OCI-LY3 (cell line): ENCODE results near the gene GPHN.

Source experiments
- H2AFZ ChIP-seq: fragments of 200-600, 300-600 bp; shearing (Covaris generic); 2 replicates; pipeline ENCODE4 v1.6.0; 2014; ENCODE audit warnings: antibody characterized with exemption, low read depth, low read length
- H3K27ac ChIP-seq: fragments of 200-600, 300-600 bp; sonication (generic); 2 replicates; pipeline ENCODE4 v1.5.1; 2014; ENCODE audit warnings: mild to moderate bottlenecking, low read length, moderate library complexity, mixed read lengths
- H3K27me3 ChIP-seq: fragments of 200-600, 300-600 bp; sonication (generic); 2 replicates; pipeline ENCODE4 v1.6.1; 2014; ENCODE audit warnings: low read depth, low read length, mixed read lengths
- H3K36me3 ChIP-seq: fragments of 200-600, 300-600 bp; sonication (generic); replicated peaks from 2 replicates; pipeline ENCODE3; 2014; ENCODE audit warnings: low read depth, low read length, mixed read lengths
- H3K4me1 ChIP-seq: fragments of 300-600, 200-600 bp; sonication (generic); 2 replicates; pipeline ENCODE4 v1.6.1; 2014; ENCODE audit warnings: low read length, mixed read lengths
- H3K4me2 ChIP-seq: fragments of 200-600, 300-600 bp; sonication (generic); 2 replicates; pipeline ENCODE4 v1.6.1; 2014; ENCODE audit warnings: low read length, mixed read lengths
- H3K4me3 ChIP-seq: fragments of 300-600, 200-600 bp; sonication (generic); 2 replicates; pipeline ENCODE4 v1.5.1; 2014; ENCODE audit warnings: antibody characterized with exemption, mild to moderate bottlenecking, low read length, moderate library complexity
- H3K79me2 ChIP-seq: fragments of 300-600, 200-600 bp; shearing (Covaris generic); 2 replicates; pipeline ENCODE4 v1.6.1; 2014; ENCODE audit warnings: mild to moderate bottlenecking, low read length, mixed read lengths
- H3K9ac ChIP-seq: fragments of 300-600, 200-600 bp; shearing (Covaris generic); 2 replicates; pipeline ENCODE4 v1.6.0; 2014; ENCODE audit warnings: mild to moderate bottlenecking, low read length, moderate library complexity
- H3K9me3 ChIP-seq: fragments of 200-600, 300-600 bp; shearing (Covaris generic); 2 replicates; pipeline ENCODE4 v1.6.1; 2014; ENCODE audit warnings: low read length, mixed read lengths; ENCODE audit not compliant: insufficient read depth
- H4K20me1 ChIP-seq: fragments of 200-600, 300-600 bp; sonication (generic); 2 replicates; pipeline ENCODE4 v1.6.1; 2016; ENCODE audit warnings: low read length, mixed read lengths; ENCODE audit not compliant: insufficient read depth
- CTCF ChIP-seq: fragments of 200-600, 300-600 bp; sonication (generic); IDR thresholded peaks from 2 replicates; pipeline ENCODE4 v1.5.1; 2014; ENCODE audit warnings: antibody characterized with exemption, low read length, low read depth
- EZH2phosphoT487 ChIP-seq: fragments of 200-600 bp; shearing (Covaris generic); IDR thresholded peaks from 2 replicates; pipeline ENCODE4 v1.6.1; 2018; ENCODE audit warnings: antibody characterized with exemption, mixed run types, low read depth

The GPHN gene

GRCh38 chr14:67188326-67188725 lies 680.4 kb downstream of the GPHN start:
- no peaks in the 10 kb centered on the region for H3K79me2 ChIP-seq
- H4K20me1 ChIP-seq: no peaks in the 10 kb centered on the region
- no peaks in the 10 kb centered on the region for H3K36me3 ChIP-seq
- H3K4me3 ChIP-seq: no peak overlapping the region
- H3K27ac ChIP-seq: no peak overlapping the region
- no peaks in the 10 kb centered on the region for H3K9me3 ChIP-seq
- no peaks in the 10 kb centered on the region for H3K27me3 ChIP-seq
- H3K4me1 ChIP-seq: peaks cover 17% of the 10 kb centered on the region
- TF ChIP-seq CTCF (no peak), EZH2phosphoT487 (no peak)
- no peak overlapping the region for H3K4me2 ChIP-seq
- H2AFZ ChIP-seq: no peak overlapping the region
- no peak overlapping the region for H3K9ac ChIP-seq

- Histone ChIP-seq H4K20me1 (no peaks in the 10 kb centered on the region), H3K9me3 (no peaks in the 10 kb centered on the region), H3K36me3 (no peaks in the 10 kb centered on the region), H3K4me1 (peaks cover 7% of the 10 kb centered on the region), H3K9ac (no peak overlapping the region), H3K27me3 (no peaks in the 10 kb centered on the region), H3K4me3 (no peak overlapping the region), H3K27ac (no peak overlapping the region), H3K4me2 (no peak overlapping the region), H3K79me2 (no peaks in the 10 kb centered on the region), H2AFZ (no peak overlapping the region)
- TF ChIP-seq EZH2phosphoT487 (no peak), CTCF (no peak)
Observed at GRCh38 chr14:67191768-67192290, 683.9 kb downstream of the GPHN start.

GRCh38 chr14:67192366-67192765 lies 684.4 kb downstream of the GPHN start:
- Histone ChIP-seq H4K20me1 (no peaks in the 10 kb centered on the region), H3K4me2 (no peak overlapping the region), H3K9me3 (no peaks in the 10 kb centered on the region), H3K4me3 (no peak overlapping the region), H3K79me2 (no peaks in the 10 kb centered on the region), H3K4me1 (peaks cover 6% of the 10 kb centered on the region), H3K27me3 (no peaks in the 10 kb centered on the region), H2AFZ (no peak overlapping the region), H3K9ac (no peak overlapping the region), H3K27ac (no peak overlapping the region), H3K36me3 (no peaks in the 10 kb centered on the region)
- no peak for TF ChIP-seq EZH2phosphoT487
- no peak for TF ChIP-seq CTCF

- Histone ChIP-seq H3K4me1 (no peaks in the 10 kb centered on the region), H3K4me3 (no peak overlapping the region), H3K27me3 (no peaks in the 10 kb centered on the region), H2AFZ (no peak overlapping the region), H3K36me3 (no peaks in the 10 kb centered on the region), H3K27ac (no peak overlapping the region), H3K9ac (no peak overlapping the region), H4K20me1 (no peaks in the 10 kb centered on the region), H3K9me3 (no peaks in the 10 kb centered on the region), H3K79me2 (no peaks in the 10 kb centered on the region), H3K4me2 (no peak overlapping the region)
- no peak for TF ChIP-seq CTCF
- no peak for TF ChIP-seq EZH2phosphoT487
Observed at GRCh38 chr14:67195279-67195678, 687.3 kb downstream of the GPHN start.
